ENCODE data around the gene NAA60. TPM values are rescaled to one million over a fixed set of nuclear protein-coding genes. Genes with fewer than 3 reads are reported as not detected.
A peak's percentile ranks its signal among the peaks of the same experiment; 100 is the strongest.

NAA60 gene
- total and polyA plus RNA-seq, 3 donors from 2014 or later: 61.8 to 120 (median 99.2) TPM

DNA sequence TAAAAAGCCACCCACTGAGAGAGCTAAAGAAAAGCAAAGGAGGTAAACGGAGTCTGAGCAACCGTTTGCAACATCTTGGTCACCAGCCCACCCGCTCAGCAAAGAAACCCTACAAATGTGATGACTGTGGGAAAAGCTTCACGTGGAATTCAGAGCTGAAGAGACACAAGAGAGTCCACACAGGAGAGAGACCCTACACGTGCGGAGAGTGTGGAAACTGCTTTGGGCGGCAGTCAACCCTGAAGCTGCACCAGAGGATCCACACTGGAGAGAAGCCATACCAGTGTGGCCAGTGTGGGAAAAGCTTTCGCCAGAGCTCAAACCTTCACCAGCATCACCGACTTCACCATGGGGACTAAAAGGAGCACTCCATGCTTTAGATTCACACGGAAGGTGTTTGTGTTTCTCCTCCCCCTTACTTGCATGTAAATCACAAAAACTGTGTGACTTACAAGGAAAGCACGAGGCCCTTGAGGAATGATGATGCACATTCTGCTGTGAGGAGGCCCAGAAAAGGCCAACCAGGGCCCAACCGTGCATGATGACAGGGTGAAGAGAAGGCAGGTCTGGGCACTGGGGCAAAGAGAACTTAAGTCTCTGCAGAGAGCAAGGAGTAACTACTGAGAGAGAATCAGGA, 34.8 kb upstream of the NAA60 start:
- Histone ChIP-seq H3K27ac (no peak overlapping the region), H3K9me3 (peaks cover 3% of the 10 kb centered on the region), H3K27me3 (no peaks in the 10 kb centered on the region), H3K36me3 (ENCODE audit: low read depth, missing control alignments) (no peaks in the 10 kb centered on the region), H3K4me1 (no peaks in the 10 kb centered on the region), H3K4me3 (no peak overlapping the region)
- TF ChIP-seq POLR2A (IDR thresholded peaks at IDR 0.05): no peak
- TF ChIP-seq, protein P1, sequence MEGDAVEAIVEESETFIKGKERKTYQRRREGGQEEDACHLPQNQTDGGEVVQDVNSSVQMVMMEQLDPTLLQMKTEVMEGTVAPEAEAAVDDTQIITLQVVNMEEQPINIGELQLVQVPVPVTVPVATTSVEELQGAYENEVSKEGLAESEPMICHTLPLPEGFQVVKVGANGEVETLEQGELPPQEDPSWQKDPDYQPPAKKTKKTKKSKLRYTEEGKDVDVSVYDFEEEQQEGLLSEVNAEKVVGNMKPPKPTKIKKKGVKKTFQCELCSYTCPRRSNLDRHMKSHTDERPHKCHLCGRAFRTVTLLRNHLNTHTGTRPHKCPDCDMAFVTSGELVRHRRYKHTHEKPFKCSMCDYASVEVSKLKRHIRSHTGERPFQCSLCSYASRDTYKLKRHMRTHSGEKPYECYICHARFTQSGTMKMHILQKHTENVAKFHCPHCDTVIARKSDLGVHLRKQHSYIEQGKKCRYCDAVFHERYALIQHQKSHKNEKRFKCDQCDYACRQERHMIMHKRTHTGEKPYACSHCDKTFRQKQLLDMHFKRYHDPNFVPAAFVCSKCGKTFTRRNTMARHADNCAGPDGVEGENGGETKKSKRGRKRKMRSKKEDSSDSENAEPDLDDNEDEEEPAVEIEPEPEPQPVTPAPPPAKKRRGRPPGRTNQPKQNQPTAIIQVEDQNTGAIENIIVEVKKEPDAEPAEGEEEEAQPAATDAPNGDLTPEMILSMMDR (IDR thresholded peaks at IDR 0.05): no peak
- 96 to 97% methylated on average over 12 of the region's 12 CpGs for WGBS, 2 donors
- no peak for DNase-seq
- intact Hi-C loops (cut with DNase I; ENCODE audit: low total_unique reads): no loop called here

DNA sequence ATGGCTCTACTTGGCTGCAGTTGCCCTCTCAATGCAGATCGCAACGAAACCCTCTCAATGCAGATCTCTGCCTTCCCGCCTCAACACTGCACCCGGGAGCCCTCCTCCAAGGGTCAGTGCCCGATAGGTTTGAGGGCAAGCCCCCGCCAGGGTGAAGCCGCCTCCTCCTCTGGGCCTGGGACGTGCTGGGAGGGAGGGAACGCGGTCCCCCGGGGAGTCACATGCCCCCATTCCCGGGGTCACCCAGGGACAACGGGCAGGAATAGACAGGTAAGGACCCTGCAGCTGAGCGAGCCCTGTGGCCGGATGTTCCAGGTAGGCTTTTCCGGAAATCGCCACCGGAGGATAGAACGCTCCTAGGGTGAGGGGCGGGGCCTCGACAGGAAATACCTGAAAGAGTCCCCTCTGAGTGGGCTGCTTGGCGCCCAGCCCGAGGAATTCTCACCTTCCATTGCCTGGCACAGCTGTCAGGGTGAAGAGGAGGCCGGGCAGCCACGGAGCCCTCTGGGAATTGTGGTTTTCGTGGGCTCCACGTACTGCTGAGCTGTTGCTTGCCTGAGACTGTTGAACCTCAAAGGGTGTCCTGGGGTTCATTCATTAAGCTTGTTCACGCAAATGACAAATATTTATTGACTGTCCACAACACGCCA, 29.6 kb upstream of the NAA60 start:
- Histone ChIP-seq H3K27me3 (no peaks in the 10 kb centered on the region), H3K36me3 (ENCODE audit: low read depth, missing control alignments) (no peaks in the 10 kb centered on the region), H3K4me1 (no peaks in the 10 kb centered on the region), H3K9me3 (no peaks in the 10 kb centered on the region), H3K4me3 (peak overlapping the region; percentile 22 to 34), H3K27ac (no peak overlapping the region)
- peak; percentile 83 for DNase-seq
- intact Hi-C loops (cut with DNase I; ENCODE audit: low total_unique reads): no loop called here
- no peak for TF ChIP-seq POLR2A (IDR thresholded peaks at IDR 0.05)
- TF ChIP-seq, protein P1 (IDR thresholded peaks at IDR 0.05): no peak
- WGBS, 2 donors: 23 to 42% methylated on average over 19 to 26 of the region's 29 CpGs

DNA sequence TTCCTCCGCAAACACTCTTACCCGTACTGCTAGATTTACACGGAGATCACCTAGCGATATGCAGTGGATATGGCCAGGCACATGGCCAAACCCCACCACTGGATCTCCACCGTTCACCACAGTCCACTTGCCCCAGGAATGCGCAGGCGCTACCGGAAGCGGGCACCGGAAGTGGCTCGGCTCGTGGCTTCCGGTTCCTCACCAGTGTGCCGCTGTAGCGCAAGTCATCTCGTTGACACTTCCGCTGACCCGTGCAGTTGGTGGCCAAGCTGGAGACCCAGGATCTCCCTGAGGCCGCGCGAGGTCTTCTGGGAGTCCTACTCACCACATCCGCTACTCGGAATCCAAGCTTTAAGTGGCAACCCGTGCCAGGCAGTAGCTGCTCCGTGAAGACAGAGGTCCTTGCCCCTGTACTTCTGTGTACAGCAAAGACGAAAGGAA, 11.7 kb upstream of the NAA60 start:
- Histone ChIP-seq H3K9me3 (no peaks in the 10 kb centered on the region), H3K36me3 (ENCODE audit: low read depth, missing control alignments) (no peaks in the 10 kb centered on the region), H3K4me3 (peak overlapping the region; percentile 37 to 51), H3K27me3 (no peaks in the 10 kb centered on the region), H3K4me1 (peaks cover 8% of the 10 kb centered on the region), H3K27ac (no peak overlapping the region)
- 51 to 73% methylated on average over 23 to 26 of the region's 26 CpGs for WGBS, 2 donors
- intact Hi-C loops (cut with DNase I; ENCODE audit: low total_unique reads): no loop called here
- TF ChIP-seq, protein P1 (IDR thresholded peaks at IDR 0.05): no peak
- TF ChIP-seq POLR2A (IDR thresholded peaks at IDR 0.05): no peak
- peak; percentile 88 for DNase-seq

DNA sequence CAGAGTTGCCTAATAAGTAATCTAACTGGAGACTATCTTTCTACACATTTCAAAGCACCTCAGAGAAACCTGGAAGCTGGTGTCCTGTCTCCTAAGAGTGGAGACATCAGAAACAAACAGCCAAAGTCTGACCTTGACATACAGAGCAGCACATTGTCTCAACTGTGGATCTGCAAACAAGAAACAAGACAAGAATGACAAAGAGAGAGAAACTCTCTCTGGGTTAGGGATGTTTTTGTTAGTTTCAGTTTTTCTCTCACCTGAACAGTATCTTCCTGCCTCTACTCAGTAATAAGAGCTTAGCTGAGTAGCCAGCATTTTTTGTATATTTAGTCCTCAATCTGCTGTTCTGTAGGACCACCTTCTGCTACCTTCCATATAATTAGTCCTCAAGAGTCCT, 9.1 kb upstream of the NAA60 start:
- H3K27me3 ChIP-seq: no peaks in the 10 kb centered on the region
- DNase-seq: no peak
- H3K4me1 ChIP-seq: peaks cover 8% of the 10 kb centered on the region
- no peaks in the 10 kb centered on the region for H3K36me3 ChIP-seq (ENCODE audit: low read depth, missing control alignments)
- intact Hi-C loops (cut with DNase I; ENCODE audit: low total_unique reads): no loop called here
- H3K9me3 ChIP-seq: no peaks in the 10 kb centered on the region
- H3K27ac ChIP-seq: no peak overlapping the region
- H3K4me3 ChIP-seq: no peak overlapping the region
- TF ChIP-seq, protein P1 (IDR thresholded peaks at IDR 0.05): no peak
- TF ChIP-seq POLR2A (IDR thresholded peaks at IDR 0.05): no peak

DNA sequence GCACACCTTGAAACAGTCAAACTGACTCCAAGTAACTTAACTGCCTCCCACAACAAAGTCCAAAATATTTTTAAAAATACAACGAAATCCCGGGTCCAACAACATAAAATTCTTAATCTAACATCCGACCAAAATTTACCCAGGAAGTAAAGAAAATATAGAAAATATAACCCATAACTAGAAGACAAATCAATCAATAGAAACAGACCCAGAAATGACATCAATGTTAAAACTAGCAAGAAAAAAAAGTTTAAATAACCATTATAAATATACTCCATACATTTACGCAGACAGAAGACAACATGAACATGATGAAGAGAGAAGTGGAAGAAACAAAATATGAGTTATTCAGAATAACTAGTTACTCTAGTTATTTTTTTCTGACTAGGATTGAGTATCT, 3.8 kb upstream of the NAA60 start:
- H3K4me3 ChIP-seq: no peak overlapping the region
- WGBS, 2 donors: 90 to 91% methylated on average over 4 of the region's 4 CpGs
- intact Hi-C loops (cut with DNase I; ENCODE audit: low total_unique reads): no loop called here
- H3K9me3 ChIP-seq: no peaks in the 10 kb centered on the region
- TF ChIP-seq, protein P1 (IDR thresholded peaks at IDR 0.05): no peak
- TF ChIP-seq POLR2A (IDR thresholded peaks at IDR 0.05): no peak
- H3K27me3 ChIP-seq: no peaks in the 10 kb centered on the region
- H3K27ac ChIP-seq: no peak overlapping the region
- no peaks in the 10 kb centered on the region for H3K36me3 ChIP-seq (ENCODE audit: low read depth, missing control alignments)
- no peak for DNase-seq
- no peaks in the 10 kb centered on the region for H3K4me1 ChIP-seq
